Dermis microvascular lymphatic vessel endothelial cell (primary cell): ENCODE measurements around the gene CTBP1. TPM values are rescaled to one million over a fixed set of nuclear protein-coding genes. Genes with fewer than 3 reads are reported as not detected.

ENCODE experiments used
- DNase-seq, 2 donors: peaks; one replicate each; pipeline versions ENCODE4 v3.0.0 to v3.0.0-alpha.2; 2010; ENCODE audit warnings: low read depth in 2 of 2
- total RNA-seq: library from RNA; depleted of rRNA; stranded (reverse); fragments of >200 nt; gene quantifications from 2 replicates; pipeline ENCODE4 v1.2.1, GENCODE V29; 2014

The CTBP1 gene
- total RNA-seq, 1 donor from 2014 or later = 211 TPM

DNA sequence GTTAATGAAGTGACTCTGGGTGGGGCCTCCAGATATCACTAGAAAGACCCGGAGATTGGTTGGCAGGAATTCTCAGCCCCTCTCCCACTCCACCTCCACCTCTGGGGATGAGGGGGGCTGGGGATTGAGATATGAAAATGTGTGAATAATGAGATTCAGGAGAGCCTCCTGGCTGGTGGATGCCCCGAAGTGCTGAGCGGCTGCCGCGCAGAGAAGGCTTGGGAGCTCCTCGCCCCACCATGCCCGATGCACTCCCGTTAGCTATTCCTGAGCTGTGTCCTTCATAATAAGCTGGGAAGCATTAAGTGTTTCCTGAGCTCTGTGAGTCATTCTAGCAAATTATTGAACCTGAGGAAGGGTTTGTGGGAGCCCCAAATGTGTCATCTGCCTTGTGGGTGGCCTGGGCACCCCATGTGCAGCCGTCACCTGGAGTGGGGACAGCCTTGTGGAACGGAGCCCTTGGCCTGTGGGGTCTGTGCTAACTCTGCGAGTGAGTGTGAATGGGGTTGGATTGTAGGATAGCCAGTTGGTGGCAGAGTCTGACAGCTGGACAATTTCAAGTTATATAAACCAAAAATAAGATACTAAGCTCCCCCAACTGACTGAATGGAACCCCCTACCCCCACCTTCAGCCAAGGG lies 36.3 kb upstream of the CTBP1 start:
- no peak for DNase-seq

DNA sequence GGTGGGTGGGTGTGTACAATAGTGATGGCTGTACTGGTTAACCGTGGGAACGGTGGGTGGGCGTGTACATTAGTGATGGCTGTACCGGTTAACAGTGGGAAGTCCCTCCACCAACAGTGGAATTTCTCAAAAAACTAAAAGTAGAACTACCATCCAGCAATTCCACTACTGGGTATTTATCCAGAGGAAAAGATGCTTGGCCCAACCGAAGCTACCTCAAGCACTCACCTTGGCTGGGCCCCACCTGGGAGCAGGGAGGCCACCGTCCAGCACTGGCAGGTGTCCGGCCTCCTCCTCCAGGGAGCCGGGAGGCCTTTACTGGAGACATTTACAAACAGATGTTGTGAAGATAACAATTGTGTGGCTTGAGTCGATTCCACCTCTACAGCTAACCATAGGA lies 34.8 kb upstream of the CTBP1 start:
- no peak for DNase-seq

DNA sequence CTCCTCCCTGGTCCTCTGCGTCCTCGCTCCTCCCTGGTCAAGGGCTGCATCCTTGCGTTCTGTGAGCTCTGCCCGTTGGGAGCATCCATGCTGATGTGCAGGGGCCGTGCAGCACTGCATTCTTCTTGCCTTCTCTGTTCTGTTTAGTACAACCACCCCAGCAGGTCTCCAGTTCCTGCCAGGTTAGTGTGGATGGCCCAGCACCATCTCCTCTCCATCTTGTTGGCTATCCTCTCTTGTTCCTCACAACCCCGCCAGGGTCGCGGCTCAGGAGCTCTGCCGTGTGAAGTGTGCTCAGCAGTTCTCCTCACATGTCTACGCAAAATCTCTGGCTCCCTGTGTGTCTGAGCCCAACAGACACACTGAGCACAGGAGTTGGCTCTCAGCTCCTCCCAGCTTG lies 30.3 kb upstream of the CTBP1 start:
- DNase-seq = no peak

DNA sequence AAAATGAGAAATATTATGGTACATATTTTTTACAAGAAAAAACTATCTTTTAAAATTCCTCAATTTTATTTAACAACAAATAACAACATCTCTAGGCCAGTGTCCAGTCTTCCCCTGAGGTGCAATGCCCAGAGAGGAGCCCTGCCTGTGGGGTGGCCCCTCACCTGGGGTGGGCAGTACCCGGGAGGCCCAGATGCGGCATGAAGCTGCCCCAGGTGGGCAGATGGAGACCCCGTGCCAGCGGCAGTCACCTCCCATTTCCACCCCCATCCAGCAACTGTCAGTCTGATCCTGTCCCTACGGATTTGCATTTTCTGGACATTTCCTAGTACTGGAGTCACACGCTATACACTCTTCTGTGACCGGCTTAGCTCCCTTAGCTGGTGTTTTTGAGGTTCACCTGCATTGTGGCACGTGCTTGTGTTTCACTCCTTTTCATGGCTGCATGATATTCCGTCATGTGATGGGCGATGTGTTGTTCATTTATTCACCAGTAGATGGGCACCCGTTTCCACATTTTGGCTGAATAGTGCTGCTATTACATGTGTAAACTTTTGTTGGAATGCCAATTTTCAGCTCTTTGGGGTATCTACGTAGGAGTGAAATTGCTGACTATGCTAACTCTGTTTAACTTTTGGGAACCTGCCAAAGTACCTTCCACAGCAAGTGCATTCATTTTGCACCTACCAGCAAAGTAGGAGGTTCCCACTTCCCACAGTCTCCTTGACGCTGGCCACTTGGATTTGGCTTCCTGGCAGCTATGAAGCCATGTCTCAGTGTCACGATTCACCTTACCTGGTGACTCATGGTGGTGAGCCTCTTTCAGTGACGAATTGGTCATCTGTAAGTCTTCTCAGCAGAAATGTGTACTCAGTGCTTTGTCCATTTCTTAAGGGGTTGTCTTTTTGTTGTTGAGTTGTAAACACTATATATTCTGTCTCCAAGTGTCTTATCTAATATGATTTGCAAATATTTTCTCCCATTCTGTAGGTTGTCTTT lies 29.0 kb upstream of the CTBP1 start:
- no peak for DNase-seq

DNA sequence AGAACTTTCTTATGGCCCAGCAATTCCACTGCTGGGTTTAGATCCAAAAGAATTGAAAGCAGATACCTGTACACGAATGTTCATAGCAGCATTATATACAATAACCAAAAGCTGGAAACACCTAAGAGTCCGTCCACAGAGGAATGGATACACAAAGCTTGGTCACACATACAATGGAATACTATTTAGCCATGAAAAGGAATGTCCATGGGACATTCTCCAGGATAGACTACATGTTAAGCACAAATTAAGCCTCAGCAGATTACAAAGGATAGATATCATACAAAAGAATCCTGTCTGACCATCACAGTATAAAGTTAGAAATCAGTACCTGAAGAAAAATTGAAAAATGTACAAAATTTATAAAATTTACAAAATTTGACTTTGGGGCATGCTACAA lies 28.1 kb upstream of the CTBP1 start:
- DNase-seq = no peak

DNA sequence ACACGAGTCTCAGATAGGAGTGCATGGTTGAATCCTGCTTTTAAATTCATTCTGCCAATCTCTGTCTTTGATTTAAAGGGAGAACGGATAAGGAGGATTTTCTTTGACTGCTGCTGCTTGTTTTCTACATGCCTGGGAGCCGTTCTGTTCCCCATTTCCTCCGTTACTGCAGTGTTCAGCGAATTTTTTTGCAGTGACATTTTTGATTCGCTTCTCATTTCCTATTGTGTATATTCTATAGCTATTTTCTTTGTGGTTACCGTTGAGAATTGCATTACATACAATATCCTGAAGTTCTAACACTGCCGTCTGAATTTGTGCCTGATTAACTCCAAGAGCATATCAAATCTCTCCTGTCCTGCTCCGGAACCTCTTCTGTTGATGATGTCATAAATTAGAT lies 25.9 kb upstream of the CTBP1 start:
- peak; percentile 28 to 40 for DNase-seq

DNA sequence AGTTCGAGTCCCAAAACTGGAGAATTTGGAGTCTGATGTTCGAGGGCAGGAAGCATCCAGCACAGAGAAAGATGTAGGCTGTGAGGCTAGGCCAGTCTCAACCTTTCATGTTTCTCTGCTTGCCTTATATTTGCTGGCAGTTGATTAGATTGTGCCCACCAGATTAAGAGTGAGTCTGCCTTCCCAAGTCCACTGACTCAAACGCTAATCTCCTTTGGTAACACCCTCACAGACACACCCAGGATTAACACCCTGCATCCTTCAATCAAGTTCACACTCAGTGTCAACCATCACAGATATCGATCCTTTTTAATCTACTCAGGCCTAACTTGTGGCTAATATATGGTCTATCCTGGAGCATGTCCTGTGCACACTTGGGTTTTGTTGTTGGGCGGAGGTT lies 22.8 kb upstream of the CTBP1 start:
- DNase-seq = no peak

DNA sequence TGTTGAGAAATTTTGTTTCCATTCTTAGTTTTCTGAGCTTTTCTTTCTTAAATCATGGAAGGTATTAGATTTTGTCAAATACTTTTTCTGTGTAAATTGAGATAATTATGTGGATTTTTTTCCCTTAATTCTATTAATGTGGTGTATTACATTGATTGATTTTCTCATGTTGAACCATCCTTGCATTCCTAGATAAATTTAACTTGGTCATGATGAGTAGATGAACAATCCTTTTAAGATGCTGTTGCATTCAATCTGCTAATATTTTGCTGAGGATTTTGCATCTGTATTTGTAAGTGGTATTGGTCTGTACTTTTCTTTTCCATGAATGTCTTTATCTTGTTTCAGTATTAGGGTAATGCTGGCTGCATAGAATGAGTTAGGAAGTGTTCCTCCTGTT lies 20.3 kb upstream of the CTBP1 start:
- no peak for DNase-seq

DNA sequence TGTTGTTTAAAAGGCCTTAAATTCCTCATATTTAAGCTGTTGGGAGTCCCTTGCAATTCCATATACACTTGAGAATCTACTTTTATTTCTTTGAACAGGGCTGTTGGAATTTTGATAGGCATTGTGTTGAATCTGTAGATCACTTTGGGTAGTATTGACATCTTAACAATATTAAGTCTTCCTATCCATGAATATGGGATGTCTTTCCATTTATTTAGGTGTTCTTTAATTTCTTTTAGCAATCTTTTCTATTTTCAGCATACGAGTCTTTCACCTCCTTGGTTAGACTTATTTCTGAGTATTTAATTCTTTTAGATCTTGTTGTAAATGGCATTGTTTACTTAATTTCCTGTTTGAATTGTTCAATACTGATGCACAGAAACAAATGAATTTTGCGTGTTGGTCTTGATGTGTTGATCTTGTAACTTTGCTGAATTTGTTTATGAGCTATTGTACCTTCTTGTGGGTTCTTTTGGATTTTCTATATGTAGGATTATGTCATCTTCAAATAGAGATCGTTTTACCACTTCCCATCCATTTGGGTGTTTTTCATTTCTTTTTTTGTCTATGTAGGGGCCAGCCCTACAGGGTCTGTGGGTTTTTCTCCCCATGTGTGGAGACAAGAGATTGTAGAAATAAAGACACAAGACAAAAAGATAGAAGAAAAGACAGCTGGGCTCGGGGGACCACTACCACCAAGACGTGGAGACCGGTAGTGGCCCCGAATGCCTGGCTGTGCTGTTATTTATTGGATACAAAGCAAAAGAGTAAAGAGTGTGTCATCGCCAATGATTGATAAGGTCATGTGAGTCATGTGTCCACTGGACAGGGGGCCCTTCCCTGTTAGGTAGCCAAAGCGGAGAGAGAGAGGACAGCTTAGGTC lies 18.2 kb upstream of the CTBP1 start:
- no peak for DNase-seq

DNA sequence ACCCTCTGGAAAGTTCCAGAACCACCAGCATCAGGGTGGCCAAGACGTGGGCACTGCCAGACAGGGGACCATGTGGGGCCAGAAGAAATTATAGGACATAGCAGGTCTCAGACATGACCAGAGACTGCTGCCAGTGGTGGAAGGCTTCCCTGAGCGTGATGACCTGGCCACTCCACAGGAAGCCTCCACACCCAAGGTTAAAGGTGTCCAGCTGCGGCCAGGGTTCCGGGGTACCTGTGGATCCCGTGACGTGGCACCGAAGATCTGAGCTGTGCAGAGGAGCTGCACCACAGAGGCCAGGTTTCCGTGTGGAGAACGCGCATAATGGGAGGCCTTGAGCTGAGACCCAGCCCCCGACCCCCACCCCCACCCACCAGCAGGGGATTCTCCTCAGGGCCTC lies 16.4 kb upstream of the CTBP1 start:
- DNase-seq = no peak

DNA sequence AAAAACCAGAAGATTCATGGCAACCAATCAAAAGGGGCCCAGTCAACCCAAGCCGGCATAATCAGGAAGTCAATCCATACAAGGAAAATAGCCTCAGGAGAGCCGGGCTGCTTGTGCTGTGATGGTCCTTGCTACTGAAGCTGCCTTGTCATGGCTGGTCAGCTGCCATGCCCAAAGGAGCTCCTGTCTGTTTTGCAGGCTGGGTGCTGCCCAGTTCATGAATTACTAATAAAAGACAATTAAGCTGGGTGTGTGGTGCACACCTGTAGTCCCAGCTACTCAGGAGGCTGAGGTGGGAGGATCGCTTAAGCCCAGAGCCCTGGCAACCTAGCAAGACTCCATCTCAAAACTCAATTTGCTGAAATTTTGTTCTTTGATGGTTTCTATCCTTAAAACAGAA lies 16.0 kb upstream of the CTBP1 start:
- no peak for DNase-seq

DNA sequence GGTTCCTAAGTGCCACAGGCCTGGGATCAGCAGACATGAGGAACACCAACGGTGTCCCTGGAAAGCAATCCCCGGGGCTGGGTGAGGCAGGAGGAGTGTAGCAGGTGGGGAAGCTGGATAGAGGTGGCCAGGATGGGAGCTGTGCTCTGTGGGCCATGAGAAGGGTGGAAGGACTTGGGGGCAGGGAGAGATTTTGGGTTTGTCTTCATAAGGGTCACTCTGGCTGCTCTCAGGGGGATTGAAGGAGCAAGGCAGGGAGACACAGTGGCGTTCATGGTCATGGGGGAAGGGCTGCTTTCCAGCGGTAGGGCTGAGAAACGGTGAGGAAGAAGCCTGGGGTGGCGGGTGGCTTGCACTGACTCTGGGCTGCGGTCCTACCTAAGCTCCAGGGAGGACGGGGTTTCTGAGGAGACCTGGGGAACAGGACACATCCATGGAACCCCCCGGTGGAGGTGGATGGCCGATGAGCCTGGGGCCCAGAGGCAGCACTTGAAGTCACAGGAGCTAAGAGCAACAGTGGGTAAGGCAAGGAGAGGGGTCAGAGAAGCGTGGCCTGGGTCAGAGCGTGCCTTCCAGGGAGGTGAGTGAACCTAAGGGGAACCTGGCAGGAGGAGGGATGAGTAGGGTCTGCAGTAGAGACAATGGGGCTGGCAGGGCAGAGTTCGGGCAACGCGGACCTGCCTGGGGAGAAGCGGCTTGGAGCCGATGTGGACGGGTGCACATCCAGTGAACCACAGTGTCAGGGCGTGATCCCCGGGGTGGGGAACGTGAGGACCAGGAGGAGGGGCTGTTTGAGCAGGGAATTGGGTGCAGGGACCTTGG lies 12.4 kb upstream of the CTBP1 start:
- DNase-seq = no peak

DNA sequence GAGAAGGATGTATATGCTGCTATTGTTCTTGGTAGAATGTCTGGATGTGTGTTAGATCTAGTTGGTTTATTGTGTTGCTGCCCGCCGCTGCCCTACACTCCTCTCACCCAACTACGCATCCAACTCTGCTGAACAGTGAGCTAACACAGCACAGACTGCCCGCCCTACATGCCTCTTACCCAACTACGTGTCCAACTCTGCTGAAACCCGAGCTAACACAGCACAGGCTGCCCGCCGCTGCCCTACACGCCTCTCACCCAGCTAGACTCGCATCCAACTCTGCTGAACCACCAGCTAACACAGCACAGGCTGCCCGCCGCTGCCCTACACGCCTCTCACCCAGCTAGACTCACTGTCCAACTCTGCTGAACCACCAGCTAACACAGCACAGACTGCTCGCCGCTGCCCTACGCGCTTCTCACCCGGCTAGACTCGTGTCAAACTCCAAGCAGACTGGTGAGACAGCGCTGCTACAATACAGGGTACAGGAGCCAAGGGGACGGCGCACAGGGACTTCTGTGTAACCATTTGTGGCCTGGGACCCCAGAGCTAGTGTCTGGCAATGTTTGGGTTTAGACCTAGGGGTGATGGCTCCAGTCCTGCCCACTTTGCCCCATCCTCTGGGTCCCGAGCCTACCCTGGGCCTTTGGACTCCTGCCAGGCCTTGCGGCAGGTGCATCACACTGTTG lies 11.6 kb upstream of the CTBP1 start:
- no peak for DNase-seq

DNA sequence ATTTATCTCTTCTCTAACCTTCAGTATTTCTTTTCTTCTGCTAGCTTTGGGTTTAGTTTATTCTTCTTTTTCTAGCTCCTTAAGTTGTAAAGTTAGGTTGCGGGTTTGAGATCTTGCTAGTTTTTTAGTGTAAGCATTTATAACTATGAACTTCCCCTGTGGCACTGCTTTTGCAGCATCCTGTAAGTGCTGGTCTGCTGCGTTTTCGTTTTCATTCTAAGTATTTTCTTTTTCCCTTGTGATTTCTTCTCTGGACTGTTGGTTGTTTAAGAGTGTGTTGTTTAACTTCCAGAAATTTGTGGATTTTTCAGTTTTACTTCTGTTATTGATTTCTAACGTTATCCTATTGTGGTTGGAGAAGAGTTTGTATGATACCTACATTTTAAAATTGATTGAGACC lies 11.0 kb upstream of the CTBP1 start:
- DNase-seq = no peak

DNA sequence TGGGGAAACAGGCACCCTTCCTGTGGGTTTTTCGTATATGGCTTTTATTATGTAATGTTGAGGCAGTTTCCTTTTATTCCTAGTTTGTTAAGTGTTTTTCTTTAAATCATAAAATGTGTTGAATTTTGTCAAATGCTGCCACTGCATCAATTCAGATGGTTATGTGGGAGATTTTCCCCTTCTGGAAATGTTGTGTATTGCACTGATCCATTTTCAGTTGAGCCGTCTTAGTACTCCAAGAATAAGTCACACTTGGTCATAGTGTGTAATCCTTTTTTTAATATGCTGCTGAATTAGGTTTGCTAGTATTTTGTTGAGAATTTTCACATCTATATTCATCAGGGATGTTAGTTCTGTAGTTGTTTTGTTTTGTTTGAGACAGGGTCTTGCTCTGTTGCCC lies 9.5 kb upstream of the CTBP1 start:
- DNase-seq = no peak

DNA sequence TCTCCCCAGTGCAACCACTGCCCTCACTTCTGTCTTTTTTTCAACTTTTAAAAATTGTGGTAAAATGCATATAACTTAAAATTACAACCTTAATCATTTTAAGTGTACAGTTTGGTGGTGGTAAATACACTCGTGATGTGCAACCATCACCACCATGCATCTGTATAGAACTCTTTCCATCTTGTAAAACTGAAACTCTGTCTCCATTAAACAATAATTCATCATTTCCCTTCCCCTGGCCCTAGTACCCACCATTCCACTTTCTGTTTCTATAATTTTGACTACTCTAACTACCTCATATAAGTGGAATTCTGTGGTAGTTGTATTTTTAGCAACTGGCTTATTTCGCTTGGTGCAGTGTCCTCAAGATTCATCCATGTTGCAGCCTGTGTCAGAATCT lies 6.8 kb upstream of the CTBP1 start:
- DNase-seq = no peak

DNA sequence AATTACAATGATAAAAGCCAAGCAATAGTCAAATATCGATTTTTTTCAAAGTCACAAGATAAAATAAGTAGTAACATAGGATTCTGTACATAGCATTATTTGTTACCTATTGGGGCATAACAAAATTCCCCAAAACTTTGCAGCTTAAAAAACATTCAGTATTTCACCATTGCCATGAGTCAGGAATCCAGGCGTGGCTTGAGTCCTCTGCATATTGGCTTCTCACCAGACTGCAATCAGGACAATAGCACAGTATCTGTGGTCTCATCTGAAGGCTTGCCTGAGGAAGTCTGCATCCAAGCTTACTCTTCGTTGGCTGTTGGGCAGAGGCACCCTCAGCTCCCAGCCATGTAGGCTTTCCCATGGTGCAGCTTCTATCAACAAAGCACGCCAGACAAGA lies 6.2 kb upstream of the CTBP1 start:
- DNase-seq = no peak

DNA sequence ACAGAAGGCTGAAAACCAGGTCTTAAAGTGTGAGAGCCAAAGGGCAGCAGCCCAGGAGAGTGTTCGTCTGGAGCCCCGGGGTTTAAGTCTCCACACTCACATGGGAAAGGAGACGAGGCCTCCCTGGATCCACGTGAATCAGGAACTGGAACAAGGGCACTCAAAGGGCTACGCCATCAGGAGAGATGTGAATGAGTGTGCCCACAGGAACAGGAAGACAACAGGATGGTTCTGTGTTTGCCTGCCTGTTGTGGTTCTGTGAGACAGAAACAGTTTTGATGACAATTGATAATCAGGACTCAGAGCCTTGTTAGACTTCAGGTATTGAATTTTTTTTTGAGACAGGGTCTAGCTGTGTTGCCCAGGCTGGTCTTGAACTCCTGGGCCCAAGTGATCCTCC lies 4.9 kb upstream of the CTBP1 start:
- no peak for DNase-seq

DNA sequence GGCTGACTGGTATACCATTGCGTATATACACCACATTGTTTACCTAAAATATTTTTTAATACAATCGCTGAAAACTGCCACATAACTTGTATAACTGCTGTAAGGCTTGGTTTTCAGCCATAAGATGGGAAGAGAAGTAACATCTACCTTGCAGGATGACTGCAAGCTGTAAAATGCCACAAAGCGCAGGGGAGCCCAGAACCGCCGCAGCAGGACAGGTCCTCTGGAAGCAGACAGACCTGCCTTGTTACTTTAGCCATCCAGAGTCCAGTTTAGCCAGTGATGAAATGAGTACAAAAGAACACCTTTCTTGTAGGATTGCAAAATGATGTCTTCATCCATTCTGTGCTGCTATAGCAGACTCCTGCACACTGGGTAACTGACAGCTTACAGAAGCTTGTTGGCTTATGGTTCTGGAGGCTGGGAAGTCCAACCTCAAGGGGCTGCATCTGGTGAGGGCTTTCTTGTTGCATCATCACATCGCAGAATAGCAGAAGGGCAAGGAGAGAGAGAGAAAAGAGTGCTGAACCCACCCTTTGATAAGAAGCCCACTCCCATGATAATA lies 4.1 kb upstream of the CTBP1 start:
- no peak for DNase-seq

DNA sequence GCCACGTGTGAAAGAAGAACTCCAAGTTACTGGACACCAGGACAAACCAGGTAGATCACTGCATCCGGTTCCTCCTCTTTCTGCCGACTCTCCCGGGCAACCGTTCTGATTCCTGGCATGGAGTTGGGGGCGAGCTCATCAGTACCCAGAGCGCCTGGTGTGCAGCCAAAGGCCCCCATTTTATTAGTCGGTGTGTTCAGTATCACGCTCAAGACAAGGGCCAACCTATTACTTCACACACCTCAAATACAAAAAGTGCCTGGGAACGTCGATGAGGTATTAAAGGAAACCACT lies 2.8 kb upstream of the CTBP1 start:
- no peak for DNase-seq
